Activated CD8-positive, alpha-beta T cell treated with anti-CD3 and anti-CD28 coated beads for 36 hours (primary cell): Measurements from ENCODE around the gene AGPAT3. TPM values are rescaled to one million over a fixed set of nuclear protein-coding genes. Genes with fewer than 3 reads are reported as not detected.

Source experiments
- ATAC-seq: fragments of 200-7000 bp; cut with Tn5 transposase; one replicate; pipeline ENCODE4 v1.10.0; 2021; ENCODE audit warnings: mild to moderate bottlenecking, moderate library complexity
- CTCF ChIA-PET: fragments of 350-600 bp; sonication (Branson Sonifier 250); formaldehyde crosslinking; loops from one replicate; lab custom pipeline; 2021; ENCODE audit warnings: antibody characterized with exemption; lab: Charles Lee
- POLR2A ChIA-PET: fragments of 350-600 bp; sonication (Branson Sonifier 250); formaldehyde crosslinking; loops from one replicate; lab custom pipeline; 2021; ENCODE audit warnings: antibody characterized with exemption; lab: Charles Lee
- DNase-seq: peaks from one replicate; pipeline ENCODE4 v3.0.0-alpha.2; 2020
- H3K27ac Mint-ChIP-seq: one replicate; pipeline ENCODE4 v1.8.0; 2021; ENCODE audit warnings: mild to moderate bottlenecking, mixed read lengths
- H3K27me3 Mint-ChIP-seq: one replicate; pipeline ENCODE4 v1.8.0; 2021; ENCODE audit warnings: mixed read lengths
- H3K36me3 Mint-ChIP-seq: one replicate; pipeline ENCODE4 v1.8.0; 2021; ENCODE audit warnings: low read depth, mixed read lengths
- H3K4me1 Mint-ChIP-seq: one replicate; pipeline ENCODE4 v1.8.0; 2021; ENCODE audit warnings: low read depth, mixed read lengths
- H3K4me3 Mint-ChIP-seq: one replicate; pipeline ENCODE4 v1.8.0; 2021; ENCODE audit warnings: mild to moderate bottlenecking, moderate library complexity, mixed read lengths
- H3K9me3 Mint-ChIP-seq: one replicate; pipeline ENCODE4 v1.8.0; 2021; ENCODE audit warnings: mixed read lengths
- CTCF ChIP-seq: fragments of 200-600 bp; IDR thresholded peaks from one replicate; pipeline ENCODE4 v1.8.0; 2022; ENCODE audit warnings: antibody characterized with exemption, mild to moderate bottlenecking
- intact Hi-C: fragments of 100-400 bp; cut with micrococcal nuclease; formaldehyde crosslinking; loops from one replicate; pipeline ENCODE4 v1.10.0; 2022
- total RNA-seq, 2 experiments: library from RNA; stranded (reverse); gene quantifications; one replicate each; pipeline ENCODE4 v1.2.3, GENCODE V29; 2021

AGPAT3 gene
- total RNA-seq, 2 experiments from 2014 or later: 59.3 to 62.2 TPM

GRCh38 chr21:43834146-43834905 lies 30.7 kb upstream of the AGPAT3 start:
- ChIA-PET CTCF (interaction anchor here (1.1 to 1.4 kb wide), 3 partner anchors 9 to 105 kb away, joined by 3 to 7 read pairs (median 4); partner anchors contain the start of gene RRP1), POLR2A (no interaction called here)
- no peak overlapping the region for H3K4me3 Mint-ChIP-seq
- intact Hi-C loops: no loop called here
- no peaks in the 10 kb centered on the region for H3K9me3 Mint-ChIP-seq
- no peaks in the 10 kb centered on the region for H3K36me3 Mint-ChIP-seq
- peaks cover 48% of the 10 kb centered on the region for H3K27me3 Mint-ChIP-seq
- DNase-seq: no peak
- H3K27ac Mint-ChIP-seq: no peak overlapping the region
- no peak for TF ChIP-seq CTCF
- H3K4me1 Mint-ChIP-seq: peaks cover 4% of the 10 kb centered on the region
- ATAC-seq: no peak

- Mint-ChIP-seq H3K36me3 (no peaks in the 10 kb centered on the region), H3K9me3 (no peaks in the 10 kb centered on the region), H3K4me1 (peaks cover 4% of the 10 kb centered on the region), H3K27ac (no peak overlapping the region), H3K27me3 (peaks cover 47% of the 10 kb centered on the region), H3K4me3 (no peak overlapping the region)
- DNase-seq (no peak), ATAC-seq (no peak)
- POLR2A ChIA-PET: interaction anchor here (0.7 kb wide), 1 partner anchor 12 kb away, joined by 3 read pairs; no protein-coding TSS in a partner anchor
- intact Hi-C loops: no loop called here
- no peak for TF ChIP-seq CTCF
- CTCF ChIA-PET: interaction anchor here (1.1 to 1.4 kb wide), 3 partner anchors 10 to 104 kb away, joined by 3 to 7 read pairs (median 4); partner anchors contain the start of gene RRP1
Observed at GRCh38 chr21:43835050-43835449, 30.0 kb upstream of the AGPAT3 start.

GRCh38 chr21:43835861-43836260 lies 29.2 kb upstream of the AGPAT3 start:
- H3K27ac Mint-ChIP-seq: no peak overlapping the region
- TF ChIP-seq CTCF: no peak
- DNase-seq: no peak
- H3K9me3 Mint-ChIP-seq: no peaks in the 10 kb centered on the region
- intact Hi-C loops: no loop called here
- peaks cover 4% of the 10 kb centered on the region for H3K4me1 Mint-ChIP-seq
- CTCF ChIA-PET: interaction anchor here (1.8 kb wide), 1 partner anchor 10 kb away, joined by 7 read pairs; no protein-coding TSS in a partner anchor
- no peak for ATAC-seq
- H3K36me3 Mint-ChIP-seq: no peaks in the 10 kb centered on the region
- H3K27me3 Mint-ChIP-seq: peaks cover 45% of the 10 kb centered on the region
- H3K4me3 Mint-ChIP-seq: no peak overlapping the region
- POLR2A ChIA-PET: no interaction called here

- TF ChIP-seq CTCF: no peak
- peaks cover 4% of the 10 kb centered on the region for H3K4me1 Mint-ChIP-seq
- intact Hi-C loops: no loop called here
- no peaks in the 10 kb centered on the region for H3K9me3 Mint-ChIP-seq
- ChIA-PET CTCF (interaction anchor here (1.0 to 1.8 kb wide), 2 partner anchors 11 to 140 kb away, joined by 3 to 7 read pairs; no protein-coding TSS in a partner anchor), POLR2A (no interaction called here)
- H3K4me3 Mint-ChIP-seq: no peak overlapping the region
- DNase-seq: no peak
- ATAC-seq: no peak
- no peak overlapping the region for H3K27ac Mint-ChIP-seq
- H3K27me3 Mint-ChIP-seq: peaks cover 45% of the 10 kb centered on the region
- H3K36me3 Mint-ChIP-seq: no peaks in the 10 kb centered on the region
Observed at GRCh38 chr21:43836616-43837015, 28.4 kb upstream of the AGPAT3 start.

- intact Hi-C loops: no loop called here
- POLR2A ChIA-PET: no interaction called here
- Mint-ChIP-seq H3K4me3 (no peak overlapping the region), H3K36me3 (no peaks in the 10 kb centered on the region), H3K27ac (no peak overlapping the region), H3K27me3 (peaks cover 26% of the 10 kb centered on the region), H3K9me3 (no peaks in the 10 kb centered on the region), H3K4me1 (peaks cover 9% of the 10 kb centered on the region)
- no peak for TF ChIP-seq CTCF
- DNase-seq: no peak
- no peak for ATAC-seq
- CTCF ChIA-PET: interaction anchor here (1.6 to 2.0 kb wide), 2 partner anchors 12 to 98 kb away, joined by 3 to 5 read pairs; no protein-coding TSS in a partner anchor
Observed at GRCh38 chr21:43840259-43840658, 24.8 kb upstream of the AGPAT3 start.
